Activated naive CD8-positive, alpha-beta T cell treated with anti-CD3 and anti-CD28 coated beads, Interleukin-2, amount 50 U/mL, for 24 hours (primary cell): ENCODE results near the gene SLC18A2.
"Not testable (repeated sequence)": the region's sequence is repeated elsewhere in the genome, so short reads cannot be mapped to it uniquely, and the experiment has no call there.

Source experiments
- ATAC-seq: fragments of 150-1000 bp; cut with Tn5 transposase; one replicate; pipeline ENCODE4 v1.10.0; 2021
- DNase-seq: peaks from one replicate; pipeline ENCODE4 v3.0.0; 2021
- H3K27ac Mint-ChIP-seq: one replicate; pipeline ENCODE4 v1.8.0; 2021; ENCODE audit warnings: mild to moderate bottlenecking, mixed read lengths
- H3K27me3 Mint-ChIP-seq: one replicate; pipeline ENCODE4 v1.8.0; 2021; ENCODE audit warnings: mixed read lengths
- H3K36me3 Mint-ChIP-seq: one replicate; pipeline ENCODE4 v1.8.0; 2021; ENCODE audit warnings: low read depth, mixed read lengths
- H3K4me1 Mint-ChIP-seq: one replicate; pipeline ENCODE4 v1.8.0; 2021; ENCODE audit warnings: mixed read lengths
- H3K4me3 Mint-ChIP-seq: one replicate; pipeline ENCODE4 v1.8.0; 2021; ENCODE audit warnings: mild to moderate bottlenecking, moderate library complexity, mixed read lengths
- H3K9me3 Mint-ChIP-seq: one replicate; pipeline ENCODE4 v1.8.0; 2021; ENCODE audit warnings: mixed read lengths

Gene SLC18A2

GRCh38 chr10:117222976-117223692 lies 17.8 kb upstream of the SLC18A2 start:
- H3K27ac Mint-ChIP-seq = no peak overlapping the region
- H3K9me3 Mint-ChIP-seq = no peaks in the 10 kb centered on the region
- no peaks in the 10 kb centered on the region for H3K36me3 Mint-ChIP-seq

GRCh38 chr10:117223693-117224430 lies 17.1 kb upstream of the SLC18A2 start:
- DNase-seq (no peak), ATAC-seq (no peak)
- H3K36me3 Mint-ChIP-seq = no peaks in the 10 kb centered on the region
- no peaks in the 10 kb centered on the region for H3K9me3 Mint-ChIP-seq
- H3K4me1 Mint-ChIP-seq = no peaks in the 10 kb centered on the region
- peaks cover 31% of the 10 kb centered on the region for H3K27me3 Mint-ChIP-seq
- no peak overlapping the region for H3K4me3 Mint-ChIP-seq
- no peak overlapping the region for H3K27ac Mint-ChIP-seq

More at GRCh38 chr10:117222976-117223692, 17.8 kb upstream of the SLC18A2 start:
- no peak for DNase-seq
- Mint-ChIP-seq H3K27me3 (peaks cover 30% of the 10 kb centered on the region), H3K4me3 (no peak overlapping the region), H3K4me1 (no peaks in the 10 kb centered on the region)
- no peak for ATAC-seq

DNA sequence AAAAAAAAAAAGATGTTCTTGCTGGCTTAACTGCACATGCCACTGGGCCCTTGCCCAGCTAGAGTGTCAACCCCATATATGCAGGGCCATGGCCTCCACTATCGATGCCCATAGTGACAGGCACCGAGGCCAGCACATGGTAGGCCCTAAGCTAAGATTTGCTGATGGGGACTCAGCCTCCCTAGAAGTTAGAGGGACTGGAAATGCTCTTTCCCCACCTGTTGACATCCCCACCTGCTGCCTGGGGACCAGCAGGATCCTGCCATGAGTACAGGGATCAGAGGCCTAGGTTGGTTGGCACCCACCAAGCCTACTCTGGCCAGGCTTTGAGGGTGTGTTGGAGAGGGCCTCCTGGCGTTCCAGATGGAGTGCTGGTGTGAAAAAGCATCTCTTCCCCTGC lies 16.0 kb upstream of the SLC18A2 start:
- Mint-ChIP-seq H3K27ac (no peak overlapping the region), H3K27me3 (peaks cover 37% of the 10 kb centered on the region)
- no peak for ATAC-seq

DNA sequence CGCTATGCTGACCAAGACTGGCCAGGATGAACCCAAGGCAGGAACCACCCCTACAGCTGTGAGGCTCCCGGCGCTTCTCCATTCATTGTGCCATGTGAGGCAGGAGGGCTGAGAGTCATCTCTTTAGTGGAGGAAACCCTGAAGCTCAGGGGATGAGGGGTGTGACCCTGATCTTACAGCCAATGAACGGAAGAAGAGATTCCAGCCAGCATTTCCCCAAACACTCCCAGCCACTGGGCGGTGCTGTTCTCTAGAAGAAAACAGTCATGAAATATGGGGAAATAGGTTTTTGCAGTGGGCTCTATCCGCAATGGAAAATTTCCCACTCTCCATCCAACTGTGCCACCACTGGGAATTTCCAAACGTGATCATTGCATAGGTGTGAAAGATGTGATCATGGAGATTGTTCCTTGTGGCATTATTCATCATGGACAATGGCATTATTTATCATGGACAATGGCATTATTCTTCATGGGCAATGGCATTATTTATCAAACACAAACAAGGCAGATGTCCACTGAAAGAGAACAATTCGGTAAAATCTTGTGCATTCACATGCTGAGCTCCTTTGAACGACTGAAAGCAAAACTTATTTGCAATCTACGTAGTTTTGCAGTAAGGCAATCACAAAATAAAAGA lies 14.0 kb upstream of the SLC18A2 start:
- Mint-ChIP-seq H3K27ac (no peak overlapping the region), H3K27me3 (peaks cover 47% of the 10 kb centered on the region), H3K9me3 (no peaks in the 10 kb centered on the region), H3K4me3 (no peak overlapping the region), H3K36me3 (no peaks in the 10 kb centered on the region), H3K4me1 (no peaks in the 10 kb centered on the region)
- DNase-seq (no peak), ATAC-seq (peak; percentile 57)

More for the DNA sequence above, 16.0 kb upstream of the SLC18A2 start:
- H3K9me3 Mint-ChIP-seq = no peaks in the 10 kb centered on the region
- no peak for DNase-seq
- H3K36me3 Mint-ChIP-seq = no peaks in the 10 kb centered on the region
- H3K4me1 Mint-ChIP-seq = no peaks in the 10 kb centered on the region
- H3K4me3 Mint-ChIP-seq = no peak overlapping the region

DNA sequence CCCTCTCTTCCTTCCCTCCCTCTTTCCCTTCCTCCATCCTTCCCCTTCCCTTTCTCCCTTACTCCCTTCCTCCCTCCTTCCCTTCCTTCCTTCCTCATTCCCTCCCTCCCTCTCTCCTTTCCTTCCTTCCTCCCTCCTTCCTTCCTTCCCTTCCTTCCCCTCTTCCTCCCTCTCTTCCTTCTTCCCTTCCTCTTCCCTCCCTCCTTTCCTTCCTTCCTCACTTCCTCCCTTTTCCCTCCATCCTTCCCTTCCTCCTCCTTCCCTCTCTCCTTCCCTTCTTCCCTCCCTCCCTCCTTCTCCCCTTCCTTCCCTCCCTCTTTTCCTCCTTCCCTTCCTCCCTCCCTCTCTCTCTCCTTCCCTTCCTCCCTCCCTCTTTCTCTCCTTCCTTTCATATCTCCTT lies 12.7 kb upstream of the SLC18A2 start:
- no peaks in the 10 kb centered on the region for H3K9me3 Mint-ChIP-seq
- H3K27me3 Mint-ChIP-seq = peaks cover 46% of the 10 kb centered on the region
- no peaks in the 10 kb centered on the region for H3K4me1 Mint-ChIP-seq
- no peak for DNase-seq
- H3K36me3 Mint-ChIP-seq = no peaks in the 10 kb centered on the region
- no peak overlapping the region for H3K27ac Mint-ChIP-seq
- no peak for ATAC-seq
- H3K4me3 Mint-ChIP-seq = no peak overlapping the region

- H3K27me3 Mint-ChIP-seq = peaks cover 49% of the 10 kb centered on the region
- not testable (repeated sequence) for H3K4me3 Mint-ChIP-seq, H3K27ac Mint-ChIP-seq, ATAC-seq, H3K36me3 Mint-ChIP-seq, H3K9me3 Mint-ChIP-seq, DNase-seq, H3K4me1 Mint-ChIP-seq
Measured at GRCh38 chr10:117230107-117230506, 10.8 kb upstream of the SLC18A2 start.

- no peak overlapping the region for H3K27ac Mint-ChIP-seq
- H3K4me1 Mint-ChIP-seq = peaks cover 3% of the 10 kb centered on the region
- no peak overlapping the region for H3K4me3 Mint-ChIP-seq
- H3K9me3 Mint-ChIP-seq = no peaks in the 10 kb centered on the region
- ATAC-seq (no peak), DNase-seq (no peak)
- peaks cover 15% of the 10 kb centered on the region for H3K27me3 Mint-ChIP-seq
- no peaks in the 10 kb centered on the region for H3K36me3 Mint-ChIP-seq
Measured at GRCh38 chr10:117237401-117237991, 3.4 kb upstream of the SLC18A2 start.

DNA sequence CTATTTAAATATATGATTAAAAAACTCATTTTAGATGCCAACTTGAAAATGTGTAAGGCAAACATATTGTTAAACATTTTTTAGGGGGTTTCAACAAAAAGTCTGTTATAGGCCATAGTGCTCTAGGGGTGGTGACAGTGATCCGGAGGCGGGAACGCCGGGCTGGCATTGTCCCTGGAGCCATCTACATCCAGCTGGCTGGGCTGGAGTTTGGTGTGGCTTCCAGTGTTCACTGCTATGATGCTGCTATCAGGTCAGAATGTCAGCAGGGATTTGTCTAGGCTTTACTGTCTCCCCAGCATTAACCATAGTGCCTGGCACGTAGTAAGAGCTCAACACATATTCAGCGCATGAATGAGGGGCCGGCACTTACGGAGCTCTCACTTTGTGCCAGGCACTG lies 1.9 kb upstream of the SLC18A2 start:
- ATAC-seq (no peak), DNase-seq (no peak)
- Mint-ChIP-seq H3K4me1 (peaks cover 3% of the 10 kb centered on the region), H3K27ac (no peak overlapping the region), H3K36me3 (no peaks in the 10 kb centered on the region), H3K4me3 (no peak overlapping the region), H3K27me3 (peaks cover 26% of the 10 kb centered on the region), H3K9me3 (no peaks in the 10 kb centered on the region)

GRCh38 chr10:117239721-117240620 lies 943 bp upstream of the SLC18A2 start:
- DNase-seq (no peak), ATAC-seq (no peak)
- Mint-ChIP-seq H3K36me3 (no peaks in the 10 kb centered on the region), H3K4me1 (peaks cover 3% of the 10 kb centered on the region), H3K9me3 (no peaks in the 10 kb centered on the region), H3K27me3 (peaks cover 30% of the 10 kb centered on the region), H3K27ac (no peak overlapping the region), H3K4me3 (no peak overlapping the region)

- ATAC-seq = no peak
- no peak overlapping the region for H3K27ac Mint-ChIP-seq
- no peaks in the 10 kb centered on the region for H3K36me3 Mint-ChIP-seq
- peak overlapping the region; percentile 39 for H3K4me3 Mint-ChIP-seq
- DNase-seq = no peak
- H3K27me3 Mint-ChIP-seq = peaks cover 41% of the 10 kb centered on the region
- peaks cover 3% of the 10 kb centered on the region for H3K4me1 Mint-ChIP-seq
- no peaks in the 10 kb centered on the region for H3K9me3 Mint-ChIP-seq
Measured at GRCh38 chr10:117241541-117242462, 888 bp downstream of the SLC18A2 start.

DNA sequence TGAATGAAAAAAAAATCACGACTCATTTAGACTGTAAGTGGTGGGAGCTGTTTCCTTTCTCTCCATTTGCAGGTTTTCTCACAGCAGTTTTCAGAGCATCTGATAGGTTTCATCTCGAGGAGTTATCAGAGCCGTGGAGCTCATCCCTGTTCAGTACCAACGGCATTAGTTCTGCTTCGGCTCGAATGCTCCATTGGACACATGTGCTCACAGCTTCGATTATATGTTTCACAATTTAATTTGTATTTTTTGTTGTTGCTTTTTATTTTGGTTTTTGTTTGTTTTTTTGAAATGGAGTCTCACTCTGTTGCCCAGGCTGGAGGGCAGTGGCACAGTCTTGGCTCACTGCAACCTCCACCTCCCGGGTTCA lies 1.5 kb downstream of the SLC18A2 start:
- Mint-ChIP-seq H3K4me3 (no peak overlapping the region), H3K9me3 (no peaks in the 10 kb centered on the region), H3K27me3 (peaks cover 44% of the 10 kb centered on the region), H3K4me1 (peaks cover 3% of the 10 kb centered on the region), H3K36me3 (no peaks in the 10 kb centered on the region), H3K27ac (no peak overlapping the region)
- DNase-seq (no peak), ATAC-seq (no peak)

DNA sequence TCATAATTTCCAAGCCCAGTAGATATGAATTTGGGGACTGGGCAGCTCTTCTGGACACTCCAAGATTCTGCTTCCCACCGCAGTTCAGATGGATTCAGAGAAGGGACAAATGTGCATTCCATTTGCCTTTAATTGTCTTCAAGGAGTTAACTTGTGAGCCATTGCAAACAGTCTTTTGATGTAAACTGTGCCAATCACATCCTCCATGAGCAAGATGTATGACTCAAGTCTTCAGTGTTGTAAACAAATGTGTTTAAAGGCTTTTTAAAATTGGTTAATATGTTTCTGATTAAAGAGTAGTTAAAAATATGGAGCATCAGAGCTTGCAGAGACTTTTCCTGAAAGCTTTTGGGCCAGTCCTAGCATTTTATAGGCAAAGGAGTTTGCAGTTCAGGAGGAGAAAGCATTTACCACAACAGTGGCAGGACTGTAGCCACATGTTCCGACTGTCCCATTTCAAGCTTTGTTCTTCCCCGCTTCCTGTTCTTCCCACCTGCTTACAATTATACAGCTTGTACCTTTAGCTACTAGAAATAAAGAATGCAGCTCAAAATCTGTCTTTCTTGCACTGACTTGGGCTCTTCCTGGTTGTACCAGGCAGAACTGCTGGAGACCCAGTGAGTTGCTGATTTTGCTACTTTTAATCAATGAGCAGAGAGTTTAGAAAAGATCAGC lies 6.2 kb downstream of the SLC18A2 start:
- Mint-ChIP-seq H3K4me3 (no peak overlapping the region), H3K4me1 (peaks cover 12% of the 10 kb centered on the region), H3K9me3 (no peaks in the 10 kb centered on the region), H3K36me3 (no peaks in the 10 kb centered on the region), H3K27ac (no peak overlapping the region), H3K27me3 (peaks cover 35% of the 10 kb centered on the region)
- ATAC-seq = no peak
- no peak for DNase-seq
